Activated naive CD8-positive, alpha-beta T cell treated with anti-CD3 and anti-CD28 coated beads for 36 hours (primary cell): ENCODE results near the gene SNX8. TPM values are rescaled to one million over a fixed set of nuclear protein-coding genes. Genes with fewer than 3 reads are reported as not detected.

Source experiments
- DNase-seq: peaks from one replicate; pipeline ENCODE4 v3.0.0; 2021
- H3K27ac Mint-ChIP-seq: one replicate; pipeline ENCODE4 v1.8.0; 2022; ENCODE audit warnings: mild to moderate bottlenecking, moderate library complexity, mixed read lengths
- H3K27me3 Mint-ChIP-seq: one replicate; pipeline ENCODE4 v1.8.0; 2022; ENCODE audit warnings: mild to moderate bottlenecking, mixed read lengths
- H3K36me3 Mint-ChIP-seq: one replicate; pipeline ENCODE4 v1.8.0; 2021; ENCODE audit warnings: mild to moderate bottlenecking, mixed read lengths
- H3K4me1 Mint-ChIP-seq: one replicate; pipeline ENCODE4 v1.8.0; 2021; ENCODE audit warnings: mixed read lengths
- H3K4me3 Mint-ChIP-seq: one replicate; pipeline ENCODE4 v1.8.0; 2022; ENCODE audit warnings: mild to moderate bottlenecking, moderate library complexity, mixed read lengths
- H3K9me3 Mint-ChIP-seq: one replicate; pipeline ENCODE4 v1.8.0; 2022; ENCODE audit warnings: mixed read lengths
- total RNA-seq, 2 experiments: library from RNA; stranded (reverse); gene quantifications; one replicate each; pipeline ENCODE4 v1.2.3, GENCODE V29; 2021

The SNX8 gene
- total RNA-seq, 2 experiments from 2014 or later, result 45.6 to 48.7 TPM

- DNase-seq, result no peak
- Mint-ChIP-seq H3K36me3 (peaks cover 21% of the 10 kb centered on the region), H3K4me1 (peaks cover 2% of the 10 kb centered on the region), H3K4me3 (no peak overlapping the region), H3K27ac (no peak overlapping the region), H3K9me3 (no peaks in the 10 kb centered on the region), H3K27me3 (no peaks in the 10 kb centered on the region)
Observed at GRCh38 chr7:2211259-2211880, 102.9 kb downstream of the SNX8 start.

DNA sequence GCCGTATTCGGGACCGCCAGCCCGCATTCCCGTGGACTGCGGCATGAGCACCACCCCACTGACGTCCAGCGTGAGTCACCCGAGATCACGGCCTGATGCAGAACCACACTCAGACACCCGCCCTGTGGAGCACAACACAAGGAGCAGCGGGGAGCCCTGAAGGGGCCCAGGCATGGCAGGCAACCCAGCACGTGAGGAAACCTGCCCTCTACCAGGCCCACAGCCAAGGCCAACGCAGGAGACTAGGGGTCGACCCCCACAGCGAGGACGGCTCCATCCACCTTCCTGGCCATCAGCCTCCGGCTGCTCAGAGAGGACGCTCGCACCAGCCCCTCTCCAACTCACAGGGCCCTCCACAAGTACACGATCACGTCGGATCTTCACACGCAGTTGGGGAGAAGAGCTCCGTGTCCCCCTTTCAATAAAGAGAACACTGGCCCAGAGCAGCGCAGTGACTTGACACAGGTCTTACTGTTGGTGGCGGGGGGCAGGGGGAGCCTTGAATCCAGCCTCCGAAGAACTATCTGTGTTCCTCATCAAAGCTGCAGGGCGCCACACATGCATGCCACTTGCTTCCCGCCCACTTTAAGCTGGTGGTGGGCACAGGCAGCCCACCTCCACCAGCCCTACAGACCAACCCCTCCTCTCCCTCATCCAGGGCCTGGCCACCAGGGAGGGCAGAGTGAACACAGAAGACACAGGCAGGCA lies 103.5 kb downstream of the SNX8 start:
- Mint-ChIP-seq H3K4me1 (peaks cover 2% of the 10 kb centered on the region), H3K4me3 (no peak overlapping the region), H3K27ac (no peak overlapping the region), H3K36me3 (peaks cover 16% of the 10 kb centered on the region), H3K9me3 (no peaks in the 10 kb centered on the region), H3K27me3 (no peaks in the 10 kb centered on the region)
- no peak for DNase-seq

- peaks cover 12% of the 10 kb centered on the region for H3K36me3 Mint-ChIP-seq
- DNase-seq, result no peak
- no peak overlapping the region for H3K27ac Mint-ChIP-seq
- no peaks in the 10 kb centered on the region for H3K9me3 Mint-ChIP-seq
- no peak overlapping the region for H3K4me3 Mint-ChIP-seq
- H3K27me3 Mint-ChIP-seq, result no peaks in the 10 kb centered on the region
- peaks cover 2% of the 10 kb centered on the region for H3K4me1 Mint-ChIP-seq
Observed at GRCh38 chr7:2209961-2210323, 104.3 kb downstream of the SNX8 start.

GRCh38 chr7:2209146-2209960 lies 104.9 kb downstream of the SNX8 start:
- Mint-ChIP-seq H3K4me3 (no peak overlapping the region), H3K4me1 (peaks cover 2% of the 10 kb centered on the region), H3K27me3 (no peaks in the 10 kb centered on the region), H3K27ac (no peak overlapping the region), H3K36me3 (peaks cover 12% of the 10 kb centered on the region), H3K9me3 (no peaks in the 10 kb centered on the region)
- peak; percentile 42 for DNase-seq

GRCh38 chr7:2208712-2209111 lies 105.5 kb downstream of the SNX8 start:
- DNase-seq, result no peak

DNA sequence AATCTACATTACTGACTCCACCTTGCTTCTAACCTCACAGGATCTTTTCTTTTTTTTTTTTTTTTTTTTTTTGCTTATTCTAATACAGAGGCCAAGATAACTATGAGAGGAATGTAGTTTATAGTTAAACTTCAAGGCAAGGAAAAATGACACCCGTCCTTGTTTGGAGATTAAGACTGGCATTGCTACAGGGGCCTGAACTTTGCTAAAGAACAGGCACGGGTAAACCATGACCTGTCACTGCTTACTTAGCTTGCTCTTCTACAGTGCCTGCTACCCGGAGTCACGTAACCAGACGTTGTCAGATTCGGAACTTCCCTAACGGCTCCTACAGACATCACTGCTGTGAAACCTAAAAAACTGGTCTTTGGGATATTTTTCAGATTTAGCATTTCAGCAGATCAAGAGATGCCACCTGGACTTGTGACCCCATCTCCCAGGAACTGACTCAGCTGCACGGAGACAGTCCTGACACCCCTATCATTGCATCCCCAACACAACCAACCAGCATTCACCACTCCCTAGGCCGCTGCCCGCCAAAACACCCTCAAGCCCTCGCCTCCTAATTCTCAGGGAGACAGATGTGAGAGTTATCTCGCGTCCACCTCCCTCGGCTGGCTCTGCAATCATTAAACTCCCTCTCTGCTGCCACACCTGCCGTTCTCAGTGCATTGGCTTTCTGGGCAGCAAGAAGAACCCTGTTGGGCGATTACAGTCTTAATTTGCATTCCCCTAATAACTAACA lies 109.0 kb downstream of the SNX8 start:
- no peak for DNase-seq
- H3K4me3 Mint-ChIP-seq, result no peak overlapping the region
- peaks cover 2% of the 10 kb centered on the region for H3K4me1 Mint-ChIP-seq
- peaks cover 4% of the 10 kb centered on the region for H3K36me3 Mint-ChIP-seq
- H3K9me3 Mint-ChIP-seq, result no peaks in the 10 kb centered on the region
- no peak overlapping the region for H3K27ac Mint-ChIP-seq
- no peaks in the 10 kb centered on the region for H3K27me3 Mint-ChIP-seq

More at GRCh38 chr7:2208712-2209111, 105.5 kb downstream of the SNX8 start:
- Mint-ChIP-seq H3K27me3 (no peaks in the 10 kb centered on the region), H3K4me3 (no peak overlapping the region), H3K36me3 (peaks cover 10% of the 10 kb centered on the region), H3K4me1 (peaks cover 2% of the 10 kb centered on the region), H3K27ac (no peak overlapping the region), H3K9me3 (no peaks in the 10 kb centered on the region)

- Mint-ChIP-seq H3K4me1 (no peaks in the 10 kb centered on the region), H3K27ac (no peak overlapping the region), H3K4me3 (no peak overlapping the region), H3K9me3 (no peaks in the 10 kb centered on the region), H3K27me3 (no peaks in the 10 kb centered on the region), H3K36me3 (peaks cover 5% of the 10 kb centered on the region)
- no peak for DNase-seq
Observed at GRCh38 chr7:2204446-2204845, 109.8 kb downstream of the SNX8 start.

- H3K4me3 Mint-ChIP-seq, result no peak overlapping the region
- H3K36me3 Mint-ChIP-seq, result peaks cover 6% of the 10 kb centered on the region
Observed at GRCh38 chr7:2203766-2204300, 110.4 kb downstream of the SNX8 start.

GRCh38 chr7:2202901-2203765 lies 111.1 kb downstream of the SNX8 start:
- peaks cover 2% of the 10 kb centered on the region for H3K36me3 Mint-ChIP-seq
- DNase-seq, result no peak
- no peaks in the 10 kb centered on the region for H3K4me1 Mint-ChIP-seq
- H3K27me3 Mint-ChIP-seq, result no peaks in the 10 kb centered on the region
- no peak overlapping the region for H3K4me3 Mint-ChIP-seq
- no peaks in the 10 kb centered on the region for H3K9me3 Mint-ChIP-seq
- no peak overlapping the region for H3K27ac Mint-ChIP-seq

More at GRCh38 chr7:2203766-2204300, 110.4 kb downstream of the SNX8 start:
- Mint-ChIP-seq H3K27me3 (no peaks in the 10 kb centered on the region), H3K27ac (no peak overlapping the region), H3K4me1 (no peaks in the 10 kb centered on the region), H3K9me3 (no peaks in the 10 kb centered on the region)
- no peak for DNase-seq

DNA sequence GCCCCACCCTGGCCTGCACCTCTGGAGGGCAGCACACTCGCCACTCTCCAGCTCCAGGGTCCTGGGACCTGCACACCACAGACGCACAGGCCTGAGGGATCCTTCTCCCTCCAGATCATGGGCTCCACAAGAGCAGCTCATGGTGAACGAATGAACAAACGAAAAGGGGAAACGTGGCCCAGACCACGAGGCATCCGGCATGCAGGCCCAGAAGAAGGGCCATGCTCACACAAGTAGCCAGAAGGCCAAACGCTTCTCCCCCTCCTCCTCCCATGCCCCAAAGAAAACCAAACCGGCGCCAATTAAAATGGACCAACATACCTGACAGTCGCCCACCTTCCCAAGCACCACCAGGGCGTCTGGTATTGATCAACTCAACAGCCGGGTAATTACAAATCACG lies 111.9 kb downstream of the SNX8 start:
- no peaks in the 10 kb centered on the region for H3K27me3 Mint-ChIP-seq
- H3K9me3 Mint-ChIP-seq, result no peaks in the 10 kb centered on the region
- H3K4me1 Mint-ChIP-seq, result no peaks in the 10 kb centered on the region
- H3K4me3 Mint-ChIP-seq, result no peak overlapping the region
- no peak for DNase-seq
- H3K36me3 Mint-ChIP-seq, result peaks cover 5% of the 10 kb centered on the region
- H3K27ac Mint-ChIP-seq, result no peak overlapping the region

Other genes with a start within 250 kb of the SNX8 start
- gene MAD1L1, start 81.5 kb downstream of the SNX8 start, total RNA-seq, result 10 to 100 TPM; 36.5 to 37.8 TPM
- gene MRM2, start 72.2 kb downstream of the SNX8 start, total RNA-seq, result 10 to 100 TPM; 48.4 to 52.9 TPM
- 10 to 100 TPM; 93.5 to 97.0 TPM for gene NUDT1, start 72.2 kb downstream of the SNX8 start, total RNA-seq
- gene EIF3B, start 40.4 kb upstream of the SNX8 start, total RNA-seq, result 100 to 1,000 TPM; 315 to 319 TPM
- 1 to 10 TPM; 3.1 to 3.2 TPM for gene CHST12, start 89.2 kb upstream of the SNX8 start, total RNA-seq
- gene GRIFIN, start 162.0 kb upstream of the SNX8 start, total RNA-seq, result not detected
- 10 to 100 TPM; 21.0 to 25.8 TPM for gene LFNG, start 205.3 kb upstream of the SNX8 start, total RNA-seq
- 10 to 100 TPM; 36.4 to 37.8 TPM for gene BRAT1, start 241.1 kb upstream of the SNX8 start, total RNA-seq
- 1 to 10 TPM; 5.4 to 6.1 TPM for gene IQCE, start 244.5 kb upstream of the SNX8 start, total RNA-seq